ENCODE measurements around the gene FBXW11. TPM values are rescaled to one million over a fixed set of nuclear protein-coding genes. Genes with fewer than 3 reads are reported as not detected.

Gene FBXW11
- total RNA-seq, 4 donors from 2014 or later, result 22.8 to 44.8 (median 40.3) TPM

DNA sequence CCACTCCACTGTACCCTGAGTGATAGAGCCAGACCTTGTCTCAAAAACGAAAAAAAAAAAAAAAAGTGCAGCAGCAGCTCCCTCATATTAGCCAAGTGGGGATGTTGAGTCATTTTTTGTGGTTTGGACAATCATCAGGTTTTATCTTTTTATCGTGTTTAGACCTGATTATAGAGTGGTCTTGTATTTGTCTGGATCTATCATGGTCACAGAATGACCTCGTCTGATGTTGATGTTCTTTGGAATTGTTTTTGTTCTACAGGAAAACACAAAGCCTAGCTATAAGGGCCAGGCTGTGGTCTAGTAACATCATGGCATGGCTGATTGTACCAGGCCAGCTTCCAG, 1.6 kb upstream of the FBXW11 start:
- Histone ChIP-seq H3K4me1 (peaks cover 17 to 35% (median 33%) of the 10 kb centered on the region in 4 donors), H3K9me3 (no peaks in the 10 kb centered on the region), H3K27ac (no peak overlapping the region), H3K4me3 (no peak overlapping the region), H3K27me3 (no peaks in the 10 kb centered on the region), H3K36me3 (no peaks in the 10 kb centered on the region)
- intact Hi-C loops (cut with DNase I; ENCODE audit: low total_unique reads) (no loop called here), in situ Hi-C loops (cut with MboI; ENCODE audit: low pct_ligation_motif_present in 1 of 4, low pct_unique_long_range_greater_than_20kb in 1 of 4, low sequenced_read_pairs in 3 of 4) (no loop called here)
- TF ChIP-seq POLR2AphosphoS5 (IDR thresholded peaks at IDR 0.05) (no peak), EP300 (IDR thresholded peaks at IDR 0.05; ENCODE audit: low read depth) (no peak), POLR2A (IDR thresholded peaks at IDR 0.05) (no peak), CTCF (IDR thresholded peaks at IDR 0.05) (no peak)
- 46 to 80% methylated on average over 2 to 3 of the region's 3 CpGs for WGBS, 2 donors (ENCODE audit: low coverage in 1 of 2)
- no peak for DNase-seq

GRCh38 chr5:172007175-172008110, 1.0 kb upstream of the FBXW11 start:
- 31 to 52% methylated on average over 16 to 37 of the region's 37 CpGs for WGBS, 2 donors (ENCODE audit: low coverage in 1 of 2)
- Histone ChIP-seq H3K36me3 (no peaks in the 10 kb centered on the region), H3K4me3 (peak overlapping the region; percentile 74 to 95 (median 87)), H3K27ac (peak overlapping the region; percentile 95 to 96 (median 96)), H3K9me3 (no peaks in the 10 kb centered on the region), H3K27me3 (no peaks in the 10 kb centered on the region), H3K4me1 (peaks cover 17 to 38% (median 37%) of the 10 kb centered on the region in 4 donors)
- DNase-seq, result no peak
- in situ Hi-C loops (cut with MboI; ENCODE audit: low pct_ligation_motif_present in 1 of 4, low pct_unique_long_range_greater_than_20kb in 1 of 4, low sequenced_read_pairs in 3 of 4), result no loop called here
- TF ChIP-seq EP300 (IDR thresholded peaks at IDR 0.05; ENCODE audit: low read depth), result no peak
- intact Hi-C loops (cut with DNase I; ENCODE audit: low total_unique reads), result no loop called here

- intact Hi-C loops (cut with DNase I; ENCODE audit: low total_unique reads) (no loop called here), in situ Hi-C loops (cut with MboI; ENCODE audit: low pct_ligation_motif_present in 1 of 4, low pct_unique_long_range_greater_than_20kb in 1 of 4, low sequenced_read_pairs in 3 of 4) (no loop called here)
- H3K27me3 ChIP-seq, result no peaks in the 10 kb centered on the region
- TF ChIP-seq EP300 (IDR thresholded peaks at IDR 0.05; ENCODE audit: low read depth) (no peak), CTCF (IDR thresholded peaks at IDR 0.05) (no peak), POLR2A (IDR thresholded peaks at IDR 0.05) (no peak), POLR2AphosphoS5 (IDR thresholded peaks at IDR 0.05) (no peak)
- H3K4me3 ChIP-seq, result peak overlapping the region; percentile 74 to 95 (median 87)
- no peaks in the 10 kb centered on the region for H3K9me3 ChIP-seq
- H3K36me3 ChIP-seq, result no peaks in the 10 kb centered on the region
- 0% methylated on average over 30 of the region's 34 CpGs; no CpG with 5 or more reads in 1 of the 2 donors for WGBS, 2 donors (ENCODE audit: low coverage in 1 of 2)
- peaks cover 18 to 53% (median 42%) of the 10 kb centered on the region in 4 donors for H3K4me1 ChIP-seq
- peak; percentile 37 for DNase-seq
- peak overlapping the region; percentile 95 to 96 (median 96) for H3K27ac ChIP-seq
These were observed 624 bp downstream of the FBXW11 start for GRCh38 chr5:172005708-172006320.

- peak overlapping the region in 3 of 4 donors; percentile 85 to 95 (median 89) for H3K4me3 ChIP-seq
- no peaks in the 10 kb centered on the region for H3K9me3 ChIP-seq
- WGBS, 2 donors (ENCODE audit: low coverage in 1 of 2), result 28 to 50% methylated on average over 2 to 3 of the region's 3 CpGs
- intact Hi-C loops (cut with DNase I; ENCODE audit: low total_unique reads), result no loop called here
- in situ Hi-C loops (cut with MboI; ENCODE audit: low pct_ligation_motif_present in 1 of 4, low pct_unique_long_range_greater_than_20kb in 1 of 4, low sequenced_read_pairs in 3 of 4), result no loop called here
- peak overlapping the region; percentile 95 to 96 (median 96) for H3K27ac ChIP-seq
- H3K4me1 ChIP-seq, result peaks cover 21 to 63% (median 42%) of the 10 kb centered on the region in 4 donors
- TF ChIP-seq POLR2AphosphoS5 (IDR thresholded peaks at IDR 0.05) (no peak), EP300 (IDR thresholded peaks at IDR 0.05; ENCODE audit: low read depth) (no peak), POLR2A (IDR thresholded peaks at IDR 0.05) (no peak), CTCF (IDR thresholded peaks at IDR 0.05) (no peak)
- H3K27me3 ChIP-seq, result no peaks in the 10 kb centered on the region
- H3K36me3 ChIP-seq, result no peaks in the 10 kb centered on the region
- no peak for DNase-seq
These were observed 1.6 kb downstream of the FBXW11 start for GRCh38 chr5:172004824-172005237.

All from transverse colon (tissue), 4 donors.